Caco-2 (cell line): ENCODE measurements around the gene MMP11. TPM values are rescaled to one million over a fixed set of nuclear protein-coding genes. Genes with fewer than 3 reads are reported as not detected.

Experiments
- BruUV-seq: library from RNA; stranded (reverse); fragments of 400-500 nt; replicated peaks from 2 replicates; lab custom pipeline; 2021; lab: Mats Ljungman, UMichigan
- CTCF ChIA-PET: fragments of 300-600 bp; sonication (Branson Sonifier 250); formaldehyde crosslinking; loops from one replicate; lab custom pipeline; 2022; ENCODE audit warnings: antibody characterized with exemption; lab: Charles Lee
- POLR2A ChIA-PET: fragments of 300-600 bp; sonication (Branson Sonifier 250); formaldehyde crosslinking; loops from one replicate; lab custom pipeline; 2022; ENCODE audit warnings: antibody characterized with exemption; lab: Charles Lee
- DNase-seq, 2 experiments: peaks; one replicate each; pipeline versions ENCODE4 v3.0.0 to v3.0.0-alpha.2; 2020 to 2022
- H3K27me3 ChIP-seq: replicated peaks from 2 replicates; pipeline ENCODE4 v1.6.0; 2011; ENCODE audit warnings: low read length; ENCODE audit not compliant: control insufficient read depth, insufficient read depth
- H3K36me3 ChIP-seq: 2 replicates; pipeline ENCODE4 v1.5.1; 2011; ENCODE audit warnings: low read length; ENCODE audit not compliant: control insufficient read depth, insufficient read depth
- H3K4me1 ChIP-seq: fragments of 250-450 bp; sonication (Bioruptor Pico); 2 replicates; pipeline ENCODE4 v1.5.1; 2020; ENCODE audit warnings: mild to moderate bottlenecking
- H3K4me3 ChIP-seq: 2 replicates; pipeline ENCODE4 v1.5.1; 2011; ENCODE audit warnings: low read depth, mild to moderate bottlenecking, control low read depth, low read length
- H3K9me3 ChIP-seq: fragments of 250-450 bp; sonication (Bioruptor Pico); 2 replicates; pipeline ENCODE4 v1.5.1; 2020; ENCODE audit warnings: mild to moderate bottlenecking, moderate library complexity
- H3K27ac Mint-ChIP-seq: one replicate; pipeline ENCODE4 v1.8.0; 2022; ENCODE audit warnings: mixed read lengths; ENCODE audit not compliant: unreplicated experiment
- H3K27me3 Mint-ChIP-seq: one replicate; pipeline ENCODE4 v1.8.0; 2022; ENCODE audit warnings: mixed read lengths; ENCODE audit not compliant: insufficient read depth, unreplicated experiment
- H3K36me3 Mint-ChIP-seq: one replicate; pipeline ENCODE4 v1.8.0; 2022; ENCODE audit warnings: mild to moderate bottlenecking, mixed read lengths; ENCODE audit not compliant: insufficient read depth, unreplicated experiment
- H3K4me1 Mint-ChIP-seq: one replicate; pipeline ENCODE4 v1.8.0; 2022; ENCODE audit warnings: low read depth, mixed read lengths; ENCODE audit not compliant: unreplicated experiment
- H3K4me3 Mint-ChIP-seq: one replicate; pipeline ENCODE4 v1.8.0; 2022; ENCODE audit warnings: mild to moderate bottlenecking, moderate library complexity, mixed read lengths; ENCODE audit not compliant: unreplicated experiment
- H3K9me3 Mint-ChIP-seq: one replicate; pipeline ENCODE4 v1.8.0; 2022; ENCODE audit warnings: mixed read lengths; ENCODE audit not compliant: unreplicated experiment
- intact Hi-C: fragments of 100-400 bp; cut with micrococcal nuclease; formaldehyde crosslinking; loops from one replicate; pipeline ENCODE4 v1.10.0; 2022; ENCODE audit not compliant: unreplicated experiment
- total RNA-seq: library from RNA; stranded (reverse); gene quantifications from 2 replicates; pipeline ENCODE4 v1.2.3, GENCODE V29; 2022
- TF ChIP-seq, protein P1 (sequence below), 2 experiments: fragments of 200-600 bp in 1 of 2; IDR thresholded peaks; 1 replicate in 1 of 2; 2 replicates in 1 of 2; pipeline versions ENCODE4 v1.5.1 to v1.8.0; 2011 to 2022; ENCODE audit warnings: antibody characterized with exemption in 1 of 2, control low read depth in 1 of 2, inconsistent platforms in 1 of 2, low read depth in 1 of 2, low read length in 1 of 2, mild to moderate bottlenecking in 1 of 2, moderate library complexity in 1 of 2; ENCODE audit not compliant: insufficient read depth in 1 of 2, severe bottlenecking in 1 of 2, unreplicated experiment in 1 of 2

MMP11 gene
- total RNA-seq, 1 experiment from 2014 or later = 11.6 TPM

DNA sequence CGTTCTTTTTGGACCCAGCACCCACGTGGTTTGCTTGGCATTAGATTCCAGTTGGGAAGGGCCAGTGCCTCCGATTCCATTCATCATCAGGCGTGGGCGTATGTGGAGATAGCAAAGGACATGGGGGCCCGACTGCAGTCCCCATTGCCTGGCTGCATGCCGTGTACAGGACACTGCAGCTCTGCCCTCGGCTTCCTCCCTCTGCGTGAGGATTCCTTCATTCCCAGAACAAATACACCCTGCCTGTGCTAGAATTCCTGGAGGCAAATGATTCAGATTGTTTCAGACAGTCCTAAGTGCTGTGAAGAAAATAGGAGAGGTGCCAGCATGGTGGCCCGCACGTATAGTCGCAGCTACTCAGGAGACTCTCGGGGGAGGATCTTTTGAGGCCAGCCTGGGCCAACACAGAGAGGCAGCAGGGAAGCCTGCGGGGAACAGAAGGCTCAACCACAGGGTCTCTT, 50.7 kb downstream of the MMP11 start:
- ChIA-PET CTCF (interaction anchor here (0.6 to 0.8 kb wide), 3 partner anchors 26 to 496 kb away, joined by 3 to 4 read pairs (median 3); partner anchors contain the start of gene MMP11), POLR2A (no interaction called here)
- Mint-ChIP-seq H3K36me3 (peaks cover 71% of the 10 kb centered on the region), H3K9me3 (no peaks in the 10 kb centered on the region), H3K27me3 (no peaks in the 10 kb centered on the region), H3K4me3 (no peak overlapping the region), H3K27ac (no peak overlapping the region), H3K4me1 (no peaks in the 10 kb centered on the region)
- peaks cover 3% of the 10 kb centered on the region for H3K36me3 ChIP-seq
- H3K4me1 ChIP-seq = no peaks in the 10 kb centered on the region
- TF ChIP-seq, protein P1, sequence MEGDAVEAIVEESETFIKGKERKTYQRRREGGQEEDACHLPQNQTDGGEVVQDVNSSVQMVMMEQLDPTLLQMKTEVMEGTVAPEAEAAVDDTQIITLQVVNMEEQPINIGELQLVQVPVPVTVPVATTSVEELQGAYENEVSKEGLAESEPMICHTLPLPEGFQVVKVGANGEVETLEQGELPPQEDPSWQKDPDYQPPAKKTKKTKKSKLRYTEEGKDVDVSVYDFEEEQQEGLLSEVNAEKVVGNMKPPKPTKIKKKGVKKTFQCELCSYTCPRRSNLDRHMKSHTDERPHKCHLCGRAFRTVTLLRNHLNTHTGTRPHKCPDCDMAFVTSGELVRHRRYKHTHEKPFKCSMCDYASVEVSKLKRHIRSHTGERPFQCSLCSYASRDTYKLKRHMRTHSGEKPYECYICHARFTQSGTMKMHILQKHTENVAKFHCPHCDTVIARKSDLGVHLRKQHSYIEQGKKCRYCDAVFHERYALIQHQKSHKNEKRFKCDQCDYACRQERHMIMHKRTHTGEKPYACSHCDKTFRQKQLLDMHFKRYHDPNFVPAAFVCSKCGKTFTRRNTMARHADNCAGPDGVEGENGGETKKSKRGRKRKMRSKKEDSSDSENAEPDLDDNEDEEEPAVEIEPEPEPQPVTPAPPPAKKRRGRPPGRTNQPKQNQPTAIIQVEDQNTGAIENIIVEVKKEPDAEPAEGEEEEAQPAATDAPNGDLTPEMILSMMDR (IDR thresholded peaks at IDR 0.05; ENCODE audit: insufficient read depth in 1 of 2, low read depth in 1 of 2, low read length in 1 of 2, severe bottlenecking in 1 of 2, unreplicated experiment in 1 of 2) = no peak
- H3K9me3 ChIP-seq = no peaks in the 10 kb centered on the region
- DNase-seq = no peak
- BruUV-seq = no TSS peak
- H3K27me3 ChIP-seq = no peaks in the 10 kb centered on the region
- no peak overlapping the region for H3K4me3 ChIP-seq
- intact Hi-C loops = no loop called here

DNA sequence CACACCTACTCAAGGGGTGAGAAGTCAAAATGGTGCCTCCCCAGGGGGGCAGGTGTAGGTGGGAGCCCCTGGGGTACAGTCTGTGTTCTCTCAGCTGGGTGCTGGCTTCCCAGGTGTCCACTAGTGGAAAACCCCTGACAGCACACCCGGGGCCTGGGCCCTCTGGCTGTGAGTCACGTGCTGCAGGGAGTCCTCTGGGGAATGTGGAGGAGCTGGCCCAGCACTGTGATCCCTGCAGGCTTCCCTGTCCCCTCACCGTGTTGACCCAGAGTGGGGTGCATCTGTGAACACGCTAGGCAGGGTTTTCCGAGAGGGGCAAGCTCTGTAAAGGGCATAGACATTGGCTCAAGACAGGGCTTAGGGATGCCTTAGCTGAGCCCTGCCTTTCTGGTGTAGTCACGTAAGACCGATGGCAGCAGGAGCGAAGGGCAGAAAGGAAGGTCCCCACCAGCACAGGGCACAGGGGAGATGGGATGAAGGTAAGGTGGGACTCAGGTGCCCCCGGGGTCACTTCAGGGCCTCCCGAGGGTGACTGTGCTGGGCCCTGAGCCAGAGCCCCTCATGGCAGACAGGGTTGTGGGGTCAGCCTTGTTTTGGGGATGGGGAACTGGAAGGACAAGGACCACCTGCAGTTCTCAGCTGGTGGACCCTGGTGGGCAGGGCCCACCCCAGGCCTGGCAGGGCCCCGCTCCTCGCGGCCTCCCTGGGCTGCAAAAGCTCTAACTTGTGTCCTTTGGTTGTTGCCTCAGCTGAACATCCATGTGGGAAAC, 52.0 kb downstream of the MMP11 start:
- H3K9me3 Mint-ChIP-seq = no peaks in the 10 kb centered on the region
- H3K27me3 Mint-ChIP-seq = no peaks in the 10 kb centered on the region
- H3K4me3 Mint-ChIP-seq = no peak overlapping the region
- peaks cover 3% of the 10 kb centered on the region for H3K36me3 ChIP-seq
- TF ChIP-seq, protein P1 (IDR thresholded peaks at IDR 0.05; ENCODE audit: insufficient read depth in 1 of 2, low read depth in 1 of 2, low read length in 1 of 2, severe bottlenecking in 1 of 2, unreplicated experiment in 1 of 2) = no peak
- H3K36me3 Mint-ChIP-seq = peaks cover 70% of the 10 kb centered on the region
- no peaks in the 10 kb centered on the region for H3K9me3 ChIP-seq
- intact Hi-C loops = no loop called here
- no peaks in the 10 kb centered on the region for H3K4me1 Mint-ChIP-seq
- H3K4me1 ChIP-seq = no peaks in the 10 kb centered on the region
- ChIA-PET POLR2A (no interaction called here), CTCF (interaction anchor here (0.6 kb wide), 1 partner anchor 25 kb away, joined by 3 read pairs; no protein-coding TSS in a partner anchor)
- no peak overlapping the region for H3K27ac Mint-ChIP-seq
- H3K4me3 ChIP-seq = no peak overlapping the region
- H3K27me3 ChIP-seq = no peaks in the 10 kb centered on the region
- no TSS peak for BruUV-seq
- no peak for DNase-seq

DNA sequence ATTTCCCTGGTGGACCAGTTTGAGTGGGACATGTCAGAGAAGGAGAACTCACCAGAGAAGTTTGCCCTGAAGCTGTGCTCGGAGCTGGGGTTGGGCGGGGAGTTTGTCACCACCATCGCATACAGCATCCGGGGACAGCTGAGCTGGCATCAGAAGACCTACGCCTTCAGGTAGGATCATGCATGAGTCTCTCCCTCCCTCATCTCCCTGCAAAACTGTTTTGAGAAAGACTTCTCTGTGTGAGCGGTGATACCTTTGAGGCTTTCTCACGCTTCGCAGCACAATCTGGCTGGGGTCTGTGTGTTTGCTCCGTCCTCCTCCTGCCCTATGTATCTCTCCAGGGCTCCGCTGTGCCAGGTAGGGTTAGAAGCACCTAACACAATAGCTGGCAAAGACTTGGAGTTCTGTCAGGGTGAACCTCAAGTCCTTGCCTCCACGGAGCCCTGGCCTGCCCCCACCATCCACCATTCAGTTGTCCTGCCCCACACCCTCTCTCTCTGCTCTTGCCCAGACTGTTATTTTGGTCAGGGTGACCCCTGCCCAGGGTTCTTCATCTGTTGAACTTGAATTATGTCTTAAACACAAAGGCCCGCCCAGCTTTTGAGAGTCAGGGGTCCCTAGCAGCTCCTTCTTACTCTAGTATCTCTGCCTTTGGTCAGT, 52.7 kb downstream of the MMP11 start:
- ChIA-PET CTCF (no interaction called here), POLR2A (no interaction called here)
- H3K36me3 ChIP-seq = peaks cover 3% of the 10 kb centered on the region
- H3K27me3 ChIP-seq = no peaks in the 10 kb centered on the region
- Mint-ChIP-seq H3K36me3 (peaks cover 70% of the 10 kb centered on the region), H3K4me3 (no peak overlapping the region), H3K4me1 (no peaks in the 10 kb centered on the region), H3K9me3 (no peaks in the 10 kb centered on the region), H3K27ac (no peak overlapping the region), H3K27me3 (no peaks in the 10 kb centered on the region)
- BruUV-seq = no TSS peak
- no peak for DNase-seq
- no peaks in the 10 kb centered on the region for H3K9me3 ChIP-seq
- intact Hi-C loops = no loop called here
- H3K4me3 ChIP-seq = no peak overlapping the region
- TF ChIP-seq, protein P1 (IDR thresholded peaks at IDR 0.05; ENCODE audit: insufficient read depth in 1 of 2, low read depth in 1 of 2, low read length in 1 of 2, severe bottlenecking in 1 of 2, unreplicated experiment in 1 of 2) = no peak
- no peaks in the 10 kb centered on the region for H3K4me1 ChIP-seq
